ENCODE results near the gene CERS6. TPM values are rescaled to one million over a fixed set of nuclear protein-coding genes. Genes with fewer than 3 reads are reported as not detected.

CERS6 gene
- polyA plus RNA-seq, 1 donor (not counting 4 experiments of a cell fraction or from before 2014, with no cell fraction given): 19.5 TPM

DNA sequence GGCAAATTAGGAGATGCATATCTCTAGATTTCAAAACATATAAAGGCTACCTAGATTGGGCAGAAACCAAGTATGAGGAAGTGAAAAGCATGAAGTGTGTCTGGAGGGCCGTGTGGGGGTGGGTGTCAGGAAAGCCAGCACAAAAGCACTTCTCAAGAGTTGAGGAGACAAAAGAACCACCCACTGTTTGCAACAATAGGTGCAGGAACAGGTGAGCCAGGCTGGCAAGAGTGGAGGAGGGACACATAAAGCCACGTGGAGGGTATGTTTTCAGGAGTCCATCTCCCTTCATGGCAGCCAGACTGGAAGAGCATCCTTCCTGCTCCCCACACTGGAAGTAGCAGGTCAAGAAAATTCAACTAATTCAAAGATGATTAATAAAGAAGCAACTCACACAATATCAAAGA lies 96.4 kb downstream of the CERS6 start:
- no peak overlapping the region for H2AFZ ChIP-seq (ENCODE audit: control insufficient read depth, low read length)
- dilution Hi-C loops (cut with MboI; ENCODE audit: extremely low pct_ligation_motif_present, low sequenced_read_pairs): no loop called here
- TF ChIP-seq, protein P1, sequence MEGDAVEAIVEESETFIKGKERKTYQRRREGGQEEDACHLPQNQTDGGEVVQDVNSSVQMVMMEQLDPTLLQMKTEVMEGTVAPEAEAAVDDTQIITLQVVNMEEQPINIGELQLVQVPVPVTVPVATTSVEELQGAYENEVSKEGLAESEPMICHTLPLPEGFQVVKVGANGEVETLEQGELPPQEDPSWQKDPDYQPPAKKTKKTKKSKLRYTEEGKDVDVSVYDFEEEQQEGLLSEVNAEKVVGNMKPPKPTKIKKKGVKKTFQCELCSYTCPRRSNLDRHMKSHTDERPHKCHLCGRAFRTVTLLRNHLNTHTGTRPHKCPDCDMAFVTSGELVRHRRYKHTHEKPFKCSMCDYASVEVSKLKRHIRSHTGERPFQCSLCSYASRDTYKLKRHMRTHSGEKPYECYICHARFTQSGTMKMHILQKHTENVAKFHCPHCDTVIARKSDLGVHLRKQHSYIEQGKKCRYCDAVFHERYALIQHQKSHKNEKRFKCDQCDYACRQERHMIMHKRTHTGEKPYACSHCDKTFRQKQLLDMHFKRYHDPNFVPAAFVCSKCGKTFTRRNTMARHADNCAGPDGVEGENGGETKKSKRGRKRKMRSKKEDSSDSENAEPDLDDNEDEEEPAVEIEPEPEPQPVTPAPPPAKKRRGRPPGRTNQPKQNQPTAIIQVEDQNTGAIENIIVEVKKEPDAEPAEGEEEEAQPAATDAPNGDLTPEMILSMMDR (optimal IDR thresholded peaks at IDR 0.05 in 1 of 3, IDR thresholded peaks at IDR 0.05 in 1 of 3, conservative IDR thresholded peaks at IDR 0.05 in 1 of 3; ENCODE audit: extremely low read depth in 1 of 3, insufficient read depth in 2 of 3, low read length in 3 of 3): no peak
- TF ChIP-seq EZH2 (IDR thresholded peaks at IDR 0.05; ENCODE audit: low read length): no peak
- no peak overlapping the region for H3K4me2 ChIP-seq (ENCODE audit: control insufficient read depth, extremely low read depth, insufficient read depth, low read depth, low read length)
- peaks cover 10% of the 10 kb centered on the region for H3K79me2 ChIP-seq (ENCODE audit: control insufficient read depth, insufficient read depth, low read length)
- no peaks in the 10 kb centered on the region for H3K4me1 ChIP-seq (ENCODE audit: control insufficient read depth, extremely low read depth, insufficient read depth, low read length)
- no peaks in the 10 kb centered on the region for H3K9me3 ChIP-seq (ENCODE audit: control insufficient read depth, low read depth, low read length)
- H3K9me1 ChIP-seq (ENCODE audit: control insufficient read depth, extremely low read depth, insufficient read depth, low read length): no peaks in the 10 kb centered on the region
- no peak overlapping the region for H3K27ac ChIP-seq (ENCODE audit: control insufficient read depth, insufficient read depth, low read length)
- H3K36me3 ChIP-seq (ENCODE audit: control insufficient read depth in 2 of 2, extremely low read depth in 1 of 2, insufficient read depth in 2 of 2, low read length in 2 of 2): peaks cover 0 to 4% of the 10 kb centered on the region in 2 experiments
- no peaks in the 10 kb centered on the region for H4K20me1 ChIP-seq (ENCODE audit: control insufficient read depth, extremely low read depth, insufficient read depth, low read length)
- DNase-seq (ENCODE audit: low read depth, low spot score) (no peak), FAIRE-seq (no peak)
- no peak overlapping the region for H3K4me3 ChIP-seq (ENCODE audit: control insufficient read depth in 2 of 3, extremely low read depth in 1 of 3, insufficient read depth in 2 of 3, low read depth in 1 of 3, low read length in 3 of 3)
- no peak overlapping the region for H3K9ac ChIP-seq (ENCODE audit: control insufficient read depth, extremely low read depth, insufficient read depth, low read length)
- H3K27me3 ChIP-seq (ENCODE audit: control insufficient read depth, extremely low read depth, insufficient read depth, low read length): no peaks in the 10 kb centered on the region

DNA sequence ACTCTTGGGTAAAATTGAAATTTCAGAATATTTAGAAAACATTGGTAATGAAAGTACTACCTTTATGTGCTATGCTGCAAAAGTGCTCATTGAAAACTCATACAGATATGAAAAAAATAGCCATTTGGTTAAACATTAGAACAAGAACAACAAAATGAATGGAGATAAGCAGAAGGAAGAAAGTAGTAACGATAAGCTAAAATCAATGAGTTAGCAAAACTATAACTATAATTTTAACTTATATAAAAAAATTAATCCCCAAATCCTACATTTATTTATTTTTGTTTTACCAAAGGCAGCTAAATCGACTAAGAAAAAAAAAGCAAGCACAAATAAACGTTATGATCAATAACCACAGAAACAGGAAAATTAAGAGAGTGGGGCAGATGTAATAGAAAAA lies 99.2 kb downstream of the CERS6 start:
- H3K4me3 ChIP-seq (ENCODE audit: control insufficient read depth in 2 of 3, extremely low read depth in 1 of 3, insufficient read depth in 2 of 3, low read depth in 1 of 3, low read length in 3 of 3): no peak overlapping the region
- no peak overlapping the region for H3K9ac ChIP-seq (ENCODE audit: control insufficient read depth, extremely low read depth, insufficient read depth, low read length)
- no peaks in the 10 kb centered on the region for H3K9me3 ChIP-seq (ENCODE audit: control insufficient read depth, low read depth, low read length)
- peaks cover 0 to 3% of the 10 kb centered on the region in 2 experiments for H3K36me3 ChIP-seq (ENCODE audit: control insufficient read depth in 2 of 2, extremely low read depth in 1 of 2, insufficient read depth in 2 of 2, low read length in 2 of 2)
- no peak for TF ChIP-seq EZH2 (IDR thresholded peaks at IDR 0.05; ENCODE audit: low read length)
- TF ChIP-seq, protein P1 (optimal IDR thresholded peaks at IDR 0.05 in 1 of 3, IDR thresholded peaks at IDR 0.05 in 1 of 3, conservative IDR thresholded peaks at IDR 0.05 in 1 of 3; ENCODE audit: extremely low read depth in 1 of 3, insufficient read depth in 2 of 3, low read length in 3 of 3): no peak
- no peaks in the 10 kb centered on the region for H3K9me1 ChIP-seq (ENCODE audit: control insufficient read depth, extremely low read depth, insufficient read depth, low read length)
- H3K79me2 ChIP-seq (ENCODE audit: control insufficient read depth, insufficient read depth, low read length): peaks cover 7% of the 10 kb centered on the region
- H3K27me3 ChIP-seq (ENCODE audit: control insufficient read depth, extremely low read depth, insufficient read depth, low read length): no peaks in the 10 kb centered on the region
- no peak overlapping the region for H3K27ac ChIP-seq (ENCODE audit: control insufficient read depth, insufficient read depth, low read length)
- FAIRE-seq: no peak
- H2AFZ ChIP-seq (ENCODE audit: control insufficient read depth, low read length): no peak overlapping the region
- DNase-seq (ENCODE audit: low read depth, low spot score): no peak
- H4K20me1 ChIP-seq (ENCODE audit: control insufficient read depth, extremely low read depth, insufficient read depth, low read length): no peaks in the 10 kb centered on the region
- H3K4me1 ChIP-seq (ENCODE audit: control insufficient read depth, extremely low read depth, insufficient read depth, low read length): peaks cover 9% of the 10 kb centered on the region
- dilution Hi-C loops (cut with MboI; ENCODE audit: extremely low pct_ligation_motif_present, low sequenced_read_pairs): no loop called here
- no peak overlapping the region for H3K4me2 ChIP-seq (ENCODE audit: control insufficient read depth, extremely low read depth, insufficient read depth, low read depth, low read length)
